Smooth muscle cell (in vitro differentiated cells): ENCODE measurements around the gene PERCC1. TPM values are rescaled to one million over a fixed set of nuclear protein-coding genes. Genes with fewer than 3 reads are reported as not detected.

Source experiments
- DNase-seq: peaks from one replicate; lab custom pipeline; 2025; ENCODE audit not compliant: unreplicated experiment; lab: John Stamatoyannopoulos, UW
- H2AFZ ChIP-seq: fragments of 200-600 bp; sonication (generic); 2 replicates; pipeline ENCODE4 v1.6.0; 2016; ENCODE audit warnings: antibody characterized with exemption, low read depth, mild to moderate bottlenecking
- H3F3A ChIP-seq: fragments of 200-600 bp; sonication (generic); 2 replicates; pipeline ENCODE4 v1.6.0; 2017; ENCODE audit warnings: antibody characterized with exemption, low read depth
- H3K27ac ChIP-seq: fragments of 200-600 bp; sonication (generic); 2 replicates; pipeline ENCODE4 v1.5.1; 2016; ENCODE audit warnings: low read depth, mild to moderate bottlenecking
- H3K27me3 ChIP-seq: fragments of 200-600 bp; sonication (generic); 2 replicates; pipeline ENCODE4 v1.6.1; 2016; ENCODE audit warnings: low read depth, mild to moderate bottlenecking
- H3K36me3 ChIP-seq: fragments of 200-600 bp; sonication (generic); 2 replicates; pipeline ENCODE4 v1.5.1; 2016; ENCODE audit warnings: low read depth
- H3K4me1 ChIP-seq: fragments of 200-600 bp; sonication (generic); 2 replicates; pipeline ENCODE4 v1.5.1; 2016; ENCODE audit warnings: low read depth
- H3K4me2 ChIP-seq: fragments of 200-600 bp; sonication (generic); 2 replicates; pipeline ENCODE4 v1.6.0; 2016; ENCODE audit warnings: mild to moderate bottlenecking
- H3K4me3 ChIP-seq: fragments of 200-600 bp; sonication (generic); 2 replicates; pipeline ENCODE4 v1.5.1; 2016; ENCODE audit warnings: mild to moderate bottlenecking
- H3K79me2 ChIP-seq: fragments of 200-600 bp; sonication (generic); 2 replicates; pipeline ENCODE4 v1.6.0; 2016; ENCODE audit warnings: low read depth, mild to moderate bottlenecking
- H3K9ac ChIP-seq: fragments of 200-600 bp; sonication (generic); 2 replicates; pipeline ENCODE4 v1.6.0; 2016; ENCODE audit warnings: low read depth
- H3K9me3 ChIP-seq: fragments of 200-600 bp; sonication (generic); replicated peaks from 2 replicates; pipeline ENCODE4 v1.5.1; 2016; ENCODE audit warnings: low read depth
- H4K20me1 ChIP-seq: fragments of 200-600 bp; sonication (generic); 2 replicates; pipeline ENCODE4 v1.6.0; 2016; ENCODE audit warnings: low read depth
- WGBS: methylation state at CpG from one replicate; pipeline ENCODE4 v1.1.7; 2016; ENCODE audit warnings: low lambda C conversion rate; 5-methylcytosine and 5-hydroxymethylcytosine counted together
- polyA plus RNA-seq: library from polyadenylated mRNA; unstranded; fragments of >200 nt; fragmentation: Nextera tagmentation; extraction: Ambion mirVana; gene quantifications from 2 replicates; pipeline ENCODE4 v1.2.1, GENCODE V29; 2016
- total RNA-seq: library from RNA; depleted of rRNA; stranded (reverse); fragments of >200 nt; gene quantifications from 2 replicates; pipeline ENCODE4 v1.2.3, GENCODE V29; 2014
- TF ChIP-seq, protein P1 (sequence below): fragments of 200-600 bp; sonication (generic); IDR thresholded peaks from 2 replicates; pipeline ENCODE4 v1.5.1; 2017; ENCODE audit warnings: borderline replicate concordance, mild to moderate bottlenecking, antibody characterized with exemption; ENCODE audit not compliant: insufficient read depth, poor library complexity, severe bottlenecking

PERCC1 gene
- total and polyA plus RNA-seq, 2 experiments from 2014 or later, result not detected

DNA sequence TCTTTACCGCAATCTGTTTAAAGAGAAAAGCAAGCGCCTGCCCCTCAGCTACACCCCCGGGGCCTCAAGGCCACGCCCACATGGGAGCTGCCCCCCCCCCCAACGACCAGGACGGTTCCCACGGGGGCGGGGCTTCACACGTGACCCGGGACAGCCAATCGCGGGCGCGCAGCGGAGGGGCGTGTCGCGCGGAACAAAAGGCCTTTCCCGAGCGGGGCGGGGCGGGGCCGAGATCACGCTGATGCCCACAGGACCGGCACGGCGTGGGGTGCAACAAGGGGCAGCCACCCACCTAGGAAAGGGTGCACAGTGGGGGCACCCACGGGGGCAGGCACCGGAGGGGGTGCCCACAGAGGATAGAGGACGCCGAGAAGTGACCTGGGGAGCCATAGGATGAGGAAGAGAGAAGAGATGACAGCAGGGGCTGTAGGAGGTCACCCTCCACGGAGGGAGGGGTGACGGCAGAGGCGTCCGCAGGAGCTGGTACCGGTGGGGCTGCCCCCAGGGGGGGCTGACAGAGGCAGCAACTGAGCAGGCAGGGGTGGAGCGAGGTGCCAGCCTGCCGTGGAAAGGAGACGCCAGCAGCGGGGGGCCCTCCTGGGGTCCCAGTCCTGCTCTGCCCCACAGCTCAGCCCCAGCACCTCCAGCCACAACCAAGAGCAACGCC is 22.6 kb upstream of the PERCC1 start:
- Histone ChIP-seq H3K4me2 (peak overlapping the region; percentile 94), H4K20me1 (peaks cover 6% of the 10 kb centered on the region), H3K27ac (no peak overlapping the region), H3K27me3 (no peaks in the 10 kb centered on the region), H3K79me2 (peaks cover 4% of the 10 kb centered on the region), H3F3A (no peaks in the 10 kb centered on the region), H3K9me3 (no peaks in the 10 kb centered on the region), H2AFZ (peak overlapping the region; percentile 75), H3K4me1 (no peaks in the 10 kb centered on the region), H3K36me3 (no peaks in the 10 kb centered on the region), H3K9ac (peak overlapping the region; percentile 63), H3K4me3 (peak overlapping the region; percentile 84)
- TF ChIP-seq, protein P1, sequence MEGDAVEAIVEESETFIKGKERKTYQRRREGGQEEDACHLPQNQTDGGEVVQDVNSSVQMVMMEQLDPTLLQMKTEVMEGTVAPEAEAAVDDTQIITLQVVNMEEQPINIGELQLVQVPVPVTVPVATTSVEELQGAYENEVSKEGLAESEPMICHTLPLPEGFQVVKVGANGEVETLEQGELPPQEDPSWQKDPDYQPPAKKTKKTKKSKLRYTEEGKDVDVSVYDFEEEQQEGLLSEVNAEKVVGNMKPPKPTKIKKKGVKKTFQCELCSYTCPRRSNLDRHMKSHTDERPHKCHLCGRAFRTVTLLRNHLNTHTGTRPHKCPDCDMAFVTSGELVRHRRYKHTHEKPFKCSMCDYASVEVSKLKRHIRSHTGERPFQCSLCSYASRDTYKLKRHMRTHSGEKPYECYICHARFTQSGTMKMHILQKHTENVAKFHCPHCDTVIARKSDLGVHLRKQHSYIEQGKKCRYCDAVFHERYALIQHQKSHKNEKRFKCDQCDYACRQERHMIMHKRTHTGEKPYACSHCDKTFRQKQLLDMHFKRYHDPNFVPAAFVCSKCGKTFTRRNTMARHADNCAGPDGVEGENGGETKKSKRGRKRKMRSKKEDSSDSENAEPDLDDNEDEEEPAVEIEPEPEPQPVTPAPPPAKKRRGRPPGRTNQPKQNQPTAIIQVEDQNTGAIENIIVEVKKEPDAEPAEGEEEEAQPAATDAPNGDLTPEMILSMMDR, result no peak
- WGBS, result 6% methylated on average over 40 of the region's 42 CpGs
- peak; percentile 95 for DNase-seq

DNA sequence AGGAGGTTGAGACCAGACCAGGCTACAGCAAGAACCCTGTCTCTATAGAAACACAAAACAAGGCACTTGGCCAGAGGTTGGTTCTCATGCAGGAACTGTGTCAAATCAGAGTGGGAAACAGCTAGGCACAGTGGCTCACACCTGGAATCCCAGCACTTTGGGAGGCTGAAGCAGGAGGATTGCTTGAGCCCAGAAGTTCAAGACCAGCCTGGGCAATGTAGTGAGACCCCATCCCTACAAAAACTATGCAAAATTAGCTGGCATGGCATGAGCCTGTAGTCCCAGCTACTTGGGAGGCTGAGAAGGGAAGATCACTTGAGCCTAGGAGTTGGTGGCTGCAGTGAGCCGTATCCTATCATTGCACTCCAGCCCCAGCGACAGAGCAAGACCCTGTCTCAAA is 18.0 kb upstream of the PERCC1 start:
- H3K36me3 ChIP-seq, result no peaks in the 10 kb centered on the region
- no peak for DNase-seq
- H3K79me2 ChIP-seq, result peaks cover 3% of the 10 kb centered on the region
- H3K27ac ChIP-seq, result no peak overlapping the region
- TF ChIP-seq, protein P1, result no peak
- 100% methylated on average over 2 of the region's 2 CpGs for WGBS
- no peak overlapping the region for H3K4me2 ChIP-seq
- H2AFZ ChIP-seq, result no peak overlapping the region
- H3K4me3 ChIP-seq, result no peak overlapping the region
- no peaks in the 10 kb centered on the region for H3K27me3 ChIP-seq
- no peaks in the 10 kb centered on the region for H3K9me3 ChIP-seq
- no peaks in the 10 kb centered on the region for H3F3A ChIP-seq
- peaks cover under 1% of the 10 kb centered on the region for H4K20me1 ChIP-seq
- H3K4me1 ChIP-seq, result no peaks in the 10 kb centered on the region
- H3K9ac ChIP-seq, result no peak overlapping the region

DNA sequence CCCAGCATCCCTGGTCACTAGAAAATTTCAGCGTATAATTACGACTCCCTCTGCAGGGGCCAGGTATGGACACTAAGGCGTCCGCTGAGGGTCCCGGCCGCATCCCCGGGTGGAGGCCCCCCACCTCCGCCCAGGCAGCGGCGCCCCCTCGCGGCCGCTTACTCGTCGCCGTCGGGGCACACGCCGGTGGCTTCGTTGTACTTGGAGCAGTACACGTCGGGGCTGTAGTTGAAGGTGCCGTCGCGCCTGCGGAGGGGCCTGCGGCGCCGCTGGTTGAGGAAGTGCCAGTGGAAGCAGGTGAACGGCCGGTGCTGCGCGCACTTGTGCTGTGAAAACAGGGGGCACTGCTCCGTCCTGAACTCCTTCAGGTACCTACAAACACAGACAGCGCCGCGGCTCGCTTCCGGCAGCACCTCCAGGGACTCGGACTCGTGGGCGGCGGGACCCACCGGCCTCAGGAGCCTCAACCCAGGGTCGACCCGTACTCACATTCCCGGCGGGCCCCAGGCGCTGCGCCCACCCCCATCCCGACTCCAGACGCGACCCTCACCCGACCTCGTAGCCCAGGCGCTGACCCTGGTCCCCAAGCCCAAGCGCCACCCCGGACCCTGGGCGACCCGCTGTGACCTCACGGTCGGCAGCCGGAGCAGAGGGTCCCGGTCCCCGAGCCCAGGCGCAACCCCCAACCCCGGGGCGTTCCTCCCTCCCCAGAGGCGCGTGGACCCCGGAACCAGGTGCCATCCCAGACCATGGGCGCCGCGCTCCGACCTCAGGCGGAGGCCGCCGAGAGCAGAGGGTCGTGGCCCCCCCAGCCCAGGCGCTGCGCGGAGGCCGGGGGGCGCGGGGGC is 17.0 kb upstream of the PERCC1 start:
- Histone ChIP-seq H3K4me1 (peaks cover 1% of the 10 kb centered on the region), H3K9ac (peak overlapping the region; percentile 89), H4K20me1 (no peaks in the 10 kb centered on the region), H3K4me2 (peak overlapping the region; percentile 95), H3F3A (no peaks in the 10 kb centered on the region), H3K4me3 (peak overlapping the region; percentile 90), H3K9me3 (no peaks in the 10 kb centered on the region), H3K27me3 (no peaks in the 10 kb centered on the region), H2AFZ (peak overlapping the region; percentile 72), H3K27ac (no peak overlapping the region), H3K36me3 (no peaks in the 10 kb centered on the region), H3K79me2 (peaks cover 12% of the 10 kb centered on the region)
- no peak for DNase-seq
- TF ChIP-seq, protein P1, result peak; percentile 60
- WGBS, result 9% methylated on average over 47 of the region's 85 CpGs
